Measurements from ENCODE around the gene EFNA5. TPM values are rescaled to one million over a fixed set of nuclear protein-coding genes. Genes with fewer than 3 reads are reported as not detected.

Gene EFNA5
- total RNA-seq, 1 donor from 2014 or later = 27.9 TPM

- DNase-seq (ENCODE audit: low spot score) = no peak
Observed at GRCh38 chr5:107604146-107604910, 66.4 kb downstream of the EFNA5 start.

DNA sequence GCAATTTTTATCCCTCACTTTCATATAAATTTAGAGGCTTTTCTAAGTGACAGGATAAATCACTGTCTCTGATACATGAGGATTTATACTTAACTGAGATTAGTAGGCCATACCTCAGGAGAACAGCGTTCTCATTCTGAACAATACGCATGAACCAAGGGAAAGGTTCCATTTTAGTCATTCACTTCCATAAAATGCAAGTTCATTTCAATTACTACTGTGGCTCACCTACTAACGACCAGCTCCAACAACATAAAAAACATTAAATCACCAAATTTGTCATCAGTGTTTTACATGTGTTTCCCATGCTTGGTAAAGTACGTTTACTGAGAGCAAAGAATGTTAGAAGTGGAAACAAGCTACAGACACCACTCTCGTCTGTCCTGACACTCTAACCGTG, 67.4 kb downstream of the EFNA5 start:
- DNase-seq (ENCODE audit: low spot score) = no peak

GRCh38 chr5:107602896-107603295, 67.8 kb downstream of the EFNA5 start:
- no peak for DNase-seq (ENCODE audit: low spot score)

DNA sequence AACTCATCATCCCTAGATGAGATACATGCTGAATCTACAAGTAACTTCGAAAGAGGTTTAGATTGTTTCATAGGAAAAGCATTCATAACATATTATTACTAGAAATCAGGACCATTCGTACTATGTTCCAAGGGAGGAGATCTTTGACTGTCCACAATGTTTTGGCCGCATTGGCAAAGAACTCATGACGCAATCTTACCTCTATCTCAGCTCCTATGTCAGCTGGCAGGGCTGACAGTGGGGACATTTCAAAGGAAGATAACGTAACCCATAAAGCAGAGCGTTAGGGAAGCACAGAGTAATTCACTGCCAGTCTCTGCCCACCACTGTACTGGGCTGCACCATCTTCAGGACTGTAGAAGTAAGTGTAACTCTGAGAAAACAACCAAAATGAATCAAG, 69.7 kb downstream of the EFNA5 start:
- no peak for DNase-seq (ENCODE audit: low spot score)

DNA sequence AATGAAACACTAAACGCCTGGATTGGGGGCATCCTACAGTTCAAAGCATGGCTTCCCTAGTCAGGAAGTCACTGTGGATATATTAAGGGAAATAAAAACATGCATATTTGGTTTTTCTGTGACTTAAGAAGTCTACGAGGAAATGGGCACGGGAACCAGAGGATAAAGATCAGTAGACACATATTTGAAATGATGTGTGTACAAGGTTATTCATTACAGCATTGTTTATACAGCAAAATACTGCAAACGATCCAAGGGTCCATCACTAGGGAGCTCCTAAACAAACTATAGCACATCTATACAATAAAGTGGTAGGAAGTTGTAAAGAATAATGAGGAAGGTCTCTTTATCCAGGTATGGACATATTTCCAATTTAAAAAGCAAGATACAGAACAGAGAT, 71.8 kb downstream of the EFNA5 start:
- no peak for DNase-seq (ENCODE audit: low spot score)

GRCh38 chr5:107597803-107598202, 72.9 kb downstream of the EFNA5 start:
- DNase-seq (ENCODE audit: low spot score) = no peak

DNA sequence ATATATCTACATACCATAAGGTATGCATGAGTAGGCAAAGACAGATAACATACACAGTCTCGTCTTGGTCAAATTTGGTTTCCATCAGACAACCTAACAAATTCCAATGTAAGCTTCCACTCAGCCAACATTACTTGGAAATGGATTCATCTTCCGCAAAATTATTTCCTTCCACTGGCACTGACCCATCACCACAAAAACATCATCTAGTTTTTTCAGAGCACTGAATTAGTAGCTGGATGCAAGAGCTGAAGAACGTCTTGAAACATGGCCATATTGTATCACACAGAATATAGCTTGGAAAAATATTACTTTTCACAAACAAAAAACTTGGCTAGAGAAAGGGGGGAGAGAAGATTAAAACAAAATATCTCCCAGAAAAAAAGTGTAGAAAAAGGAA, 73.5 kb downstream of the EFNA5 start:
- DNase-seq (ENCODE audit: low spot score) = no peak

DNA sequence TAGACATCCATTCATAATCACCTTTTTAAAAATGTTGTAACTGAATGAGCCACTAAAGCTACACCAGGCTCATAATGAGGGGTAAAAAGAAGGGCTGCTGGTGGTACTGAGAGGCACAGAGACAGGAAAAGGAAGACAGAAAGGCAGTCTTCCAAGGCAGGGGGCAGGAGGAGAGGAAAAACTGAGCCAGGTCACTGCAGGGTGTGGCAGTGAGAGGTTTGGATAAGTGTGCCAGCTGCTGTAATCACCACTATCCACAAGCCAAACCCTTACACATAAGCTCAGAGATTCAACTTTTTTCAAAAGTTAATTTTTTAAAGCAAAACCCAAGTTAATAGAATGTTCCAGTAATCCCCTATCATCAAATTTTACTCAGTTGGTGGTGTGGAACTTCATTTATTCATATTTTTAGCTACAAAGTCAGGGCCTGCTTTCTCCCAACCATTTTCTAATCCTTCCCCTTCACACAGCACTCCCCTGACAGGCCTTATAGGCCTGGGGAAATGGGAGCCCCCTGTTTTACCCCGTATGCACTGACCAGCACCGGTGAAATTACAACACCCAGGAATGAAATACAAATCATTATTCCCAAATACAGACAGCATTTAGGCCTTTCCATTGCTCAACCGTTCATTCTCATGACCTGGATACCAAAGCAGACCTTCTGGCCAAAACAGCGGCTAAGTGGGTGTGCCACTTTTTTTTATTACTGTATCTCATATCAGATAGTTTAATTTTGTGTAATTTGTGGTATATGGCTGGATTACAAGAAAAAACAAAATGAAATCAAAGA, 76.3 kb downstream of the EFNA5 start:
- no peak for DNase-seq (ENCODE audit: low spot score)

DNA sequence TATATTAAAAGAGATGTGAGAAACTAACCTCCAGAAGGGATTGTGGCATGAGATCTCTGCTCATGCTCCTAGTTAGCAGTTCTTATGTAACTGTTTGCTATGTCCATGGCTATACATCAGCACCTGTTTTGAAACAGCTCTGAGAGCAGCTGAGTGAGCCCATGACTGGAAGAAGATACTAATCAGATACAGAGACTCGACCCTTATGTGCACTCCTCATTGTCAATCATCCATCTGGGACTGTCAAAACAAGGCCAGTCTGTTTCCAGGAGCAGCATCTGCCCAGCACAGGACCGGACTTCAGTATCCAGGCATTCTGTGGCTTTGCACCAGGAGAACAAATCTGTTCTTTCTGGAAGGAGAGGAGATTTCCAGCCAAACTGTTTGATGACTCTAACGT, 77.7 kb downstream of the EFNA5 start:
- no peak for DNase-seq (ENCODE audit: low spot score)

- DNase-seq (ENCODE audit: low spot score) = no peak
Observed at GRCh38 chr5:107592515-107592914, 78.2 kb downstream of the EFNA5 start.

DNA sequence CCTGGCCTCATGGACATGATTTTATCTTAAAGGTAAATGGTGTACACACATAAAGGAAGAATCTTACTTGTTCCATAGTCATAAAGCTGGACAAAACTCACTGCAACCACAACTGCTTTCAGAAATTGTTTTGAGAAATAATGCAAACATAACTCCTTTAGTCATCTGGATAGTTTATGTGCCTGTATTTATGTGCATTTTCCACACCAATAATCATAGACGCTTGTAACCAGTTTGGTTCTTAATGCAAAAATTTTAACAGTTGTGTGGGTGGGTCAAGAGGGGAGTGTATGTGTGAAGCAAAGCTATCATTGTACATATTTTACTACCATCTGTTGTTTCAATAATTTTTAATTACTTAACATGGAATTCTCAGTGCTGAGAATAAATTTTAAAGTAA, 80.1 kb downstream of the EFNA5 start:
- DNase-seq (ENCODE audit: low spot score) = no peak

- no peak for DNase-seq (ENCODE audit: low spot score)
Observed at GRCh38 chr5:107589520-107590193, 81.1 kb downstream of the EFNA5 start.

DNA sequence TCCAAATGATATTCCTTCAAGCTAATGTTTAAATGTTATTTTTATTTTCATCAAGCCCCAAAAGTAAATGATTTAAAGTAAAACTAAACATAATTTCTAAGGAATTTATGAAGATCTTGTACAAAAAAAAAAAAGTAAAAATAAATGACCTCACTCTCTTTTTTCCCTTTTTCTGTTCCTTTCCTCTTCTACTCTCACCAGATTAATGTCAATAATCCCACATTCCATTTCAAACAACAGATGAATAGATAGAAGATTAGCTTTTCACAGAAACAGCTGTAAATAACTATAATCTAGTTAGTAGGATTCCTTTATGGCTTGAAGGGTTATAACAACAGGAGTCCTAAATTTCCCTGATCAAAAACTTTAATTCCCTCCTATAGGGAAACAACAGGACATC, 88.1 kb downstream of the EFNA5 start:
- DNase-seq (ENCODE audit: low spot score) = no peak

DNA sequence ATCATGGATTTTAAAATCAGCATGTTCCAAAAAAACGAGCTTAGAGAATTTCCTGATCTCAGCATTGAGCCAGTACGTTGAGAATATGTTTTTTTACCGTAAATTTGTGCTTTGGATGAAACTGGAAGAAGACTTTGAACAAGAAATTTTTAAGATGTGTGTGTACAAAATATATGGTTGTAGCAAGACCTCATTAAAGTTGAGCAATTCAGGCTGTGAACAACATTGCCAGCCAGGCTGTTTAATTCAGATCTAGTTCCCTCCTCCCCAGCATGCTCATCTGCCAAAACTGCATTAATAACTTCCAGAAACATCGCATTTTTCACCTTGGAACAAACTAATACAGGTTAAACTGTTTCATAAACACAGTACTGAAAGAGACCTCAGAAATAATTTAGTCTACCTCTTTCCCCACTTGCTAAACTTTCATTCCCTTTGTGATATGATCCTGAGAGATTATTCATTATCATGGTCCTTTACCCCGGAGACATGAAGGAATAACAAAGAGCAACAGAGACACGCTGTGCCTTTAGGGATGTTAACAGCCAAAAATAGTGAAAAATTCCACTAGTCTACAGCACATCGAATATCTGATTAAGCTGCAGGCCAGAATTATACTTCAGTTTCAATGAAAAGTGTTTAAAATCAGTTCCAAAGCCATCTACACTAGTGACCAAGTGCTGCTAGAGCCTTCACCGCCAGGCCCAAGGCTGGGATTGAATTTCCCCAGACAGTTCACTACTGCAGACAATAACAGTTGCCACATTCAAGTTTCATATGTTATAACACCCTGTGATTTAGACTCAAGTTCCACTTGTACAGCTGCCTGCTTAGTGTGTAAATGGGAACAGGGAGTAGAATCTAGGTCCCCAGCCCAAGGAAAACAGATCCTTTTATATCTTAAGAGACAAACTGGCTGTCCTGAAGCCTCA, 89.6 kb downstream of the EFNA5 start:
- no peak for DNase-seq (ENCODE audit: low spot score)

- no peak for DNase-seq (ENCODE audit: low spot score)
Observed at GRCh38 chr5:107578051-107578635, 92.6 kb downstream of the EFNA5 start.

DNA sequence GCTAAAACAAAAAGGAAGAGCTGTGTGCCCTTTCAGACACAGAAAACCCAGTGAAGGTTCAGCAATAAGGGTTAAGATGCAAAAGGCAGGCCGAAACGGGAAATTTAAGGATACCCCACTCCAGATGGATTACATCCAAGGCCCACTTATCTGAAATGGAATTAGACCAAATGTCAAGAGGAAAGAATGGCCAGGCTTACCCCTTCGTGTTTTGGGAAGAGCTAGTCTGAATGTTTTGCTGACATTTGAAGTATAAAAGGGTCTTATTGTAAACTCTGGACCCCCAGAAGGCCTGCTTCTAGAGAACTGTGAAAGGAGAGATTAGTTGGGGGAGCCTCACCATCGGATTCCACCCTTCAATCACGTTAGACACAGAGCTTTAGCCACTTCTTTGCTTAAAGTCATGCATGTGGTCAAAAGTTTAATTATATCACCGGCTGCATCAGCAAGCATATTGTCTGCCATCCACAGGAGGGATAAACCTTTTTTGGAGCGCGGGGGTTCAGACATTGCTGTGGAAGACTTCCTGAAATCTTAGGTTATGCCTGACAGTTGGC, 93.3 kb downstream of the EFNA5 start:
- DNase-seq (ENCODE audit: low spot score) = no peak

GRCh38 chr5:107576736-107577393, 93.9 kb downstream of the EFNA5 start:
- no peak for DNase-seq (ENCODE audit: low spot score)

DNA sequence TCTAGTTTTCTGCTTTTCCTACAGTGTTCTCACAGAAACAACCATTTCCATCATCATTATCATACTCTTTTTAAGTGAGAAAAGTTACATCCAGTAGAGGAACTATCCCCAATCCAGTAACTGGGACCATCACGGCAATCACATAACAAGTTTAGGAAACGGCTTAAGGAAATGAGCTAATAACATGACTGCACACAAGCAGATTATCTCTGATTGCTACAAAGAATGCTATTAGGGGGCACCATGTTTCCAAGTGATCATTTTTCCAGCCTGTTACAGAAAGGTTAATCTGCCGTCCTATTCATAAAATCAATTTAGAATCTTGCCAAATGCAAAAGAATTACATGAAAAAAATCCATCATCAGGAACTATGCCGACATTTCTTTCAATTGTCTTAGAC, 94.6 kb downstream of the EFNA5 start:
- DNase-seq (ENCODE audit: low spot score) = no peak

DNA sequence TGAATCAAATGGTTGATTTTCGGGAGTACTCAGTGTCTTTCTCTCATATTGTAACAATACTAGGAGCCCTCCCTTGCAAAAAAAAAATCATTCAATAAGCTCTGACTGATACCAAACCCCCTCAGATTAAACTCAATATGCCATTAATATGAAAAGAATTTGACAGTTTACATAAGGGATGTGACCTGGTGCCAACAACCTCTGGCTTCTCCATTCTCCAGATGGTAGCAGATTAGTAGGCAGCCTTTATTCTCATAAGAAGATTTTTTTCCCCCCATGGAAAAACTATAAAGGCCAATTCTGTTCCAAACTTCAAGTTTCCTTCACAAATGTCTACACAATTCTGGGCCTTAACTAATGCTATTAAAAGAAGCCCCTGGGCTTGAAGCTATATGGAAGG, 96.5 kb downstream of the EFNA5 start:
- DNase-seq (ENCODE audit: low spot score) = no peak

DNA sequence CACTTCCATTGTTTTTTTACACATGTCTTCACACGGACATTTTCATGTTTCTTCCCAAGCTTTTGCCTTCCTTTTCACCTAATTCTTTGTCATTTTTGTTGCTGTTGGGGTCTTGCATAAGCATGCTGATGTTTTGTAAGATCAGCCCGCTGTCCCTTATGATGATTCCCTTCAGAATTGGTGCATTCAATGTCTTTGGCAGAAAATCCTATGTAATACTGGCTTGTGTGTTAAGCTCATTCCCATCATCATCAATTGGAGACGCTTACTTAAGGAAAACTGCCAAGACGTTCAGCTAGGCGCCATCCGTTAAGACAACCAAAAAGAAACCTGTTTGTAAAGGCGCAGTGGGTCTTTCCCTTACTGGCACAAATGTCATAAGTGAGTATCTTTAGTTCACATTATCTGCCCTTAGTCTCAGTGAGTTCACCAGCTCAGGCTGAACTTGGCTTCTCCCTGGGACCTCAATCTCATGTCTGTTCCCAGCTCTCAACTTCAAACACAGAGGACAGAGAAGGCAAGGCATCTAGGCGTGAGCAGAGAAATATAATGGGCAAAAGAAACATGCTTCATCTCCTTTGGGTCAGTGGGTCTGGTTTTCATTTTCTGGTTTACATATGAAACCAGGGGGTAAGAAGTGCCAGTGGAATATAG, 97.9 kb downstream of the EFNA5 start:
- no peak for DNase-seq (ENCODE audit: low spot score)

Data from mucosa of gallbladder (tissue), 1 donor.